WTC11 (cell line): ENCODE results near the gene FRAT1.

Experiments
- ESRRA ChIP-seq: sonication (generic); formaldehyde crosslinking; IDR thresholded peaks from 2 replicates; pipeline ENCODE4 v1.8.1; 2022; ENCODE audit warnings: mild to moderate bottlenecking, missing genetic modification reagents, borderline replicate concordance
- KAT7 ChIP-seq: sonication (generic); formaldehyde crosslinking; IDR thresholded peaks from 2 replicates; pipeline ENCODE4 v1.8.1; 2023; ENCODE audit warnings: missing genetic modification reagents, mild to moderate bottlenecking, borderline replicate concordance
- NR3C1 ChIP-seq: sonication (generic); formaldehyde crosslinking; conservative IDR thresholded peaks from 2 replicates; pipeline ENCODE4 v1.8.1; 2023; ENCODE audit warnings: low read depth, mild to moderate bottlenecking, missing genetic modification reagents
- RORB ChIP-seq: fragments of 250-450 bp; sonication (Bioruptor Pico); IDR thresholded peaks from 2 replicates; pipeline ENCODE4 v1.9.0; 2021; ENCODE audit warnings: mild to moderate bottlenecking
- SP1 ChIP-seq: sonication (generic); formaldehyde crosslinking; conservative IDR thresholded peaks from 2 replicates; pipeline ENCODE4 v1.8.1; 2022; ENCODE audit warnings: missing genetic modification reagents
- TP53 ChIP-seq: sonication (generic); formaldehyde crosslinking; IDR thresholded peaks from 2 replicates; pipeline ENCODE4 v1.8.1; 2023; ENCODE audit warnings: mild to moderate bottlenecking, missing genetic modification reagents
- TF ChIP-seq, protein P1 (sequence below): sonication (generic); formaldehyde crosslinking; IDR thresholded peaks from 2 replicates; pipeline ENCODE4 v1.8.1; 2022; ENCODE audit warnings: low read depth, mild to moderate bottlenecking, moderate library complexity, missing genetic modification reagents, borderline replicate concordance
- TF ChIP-seq, protein P2 (sequence below): fragments of 200-600 bp; IDR thresholded peaks from 2 replicates; pipeline ENCODE4 v1.8.0; 2022; ENCODE audit warnings: antibody characterized with exemption
- TF ChIP-seq, protein P3 (sequence below): sonication (generic); formaldehyde crosslinking; IDR thresholded peaks from 2 replicates; pipeline ENCODE4 v1.8.1; 2023; ENCODE audit warnings: mild to moderate bottlenecking, missing genetic modification reagents
- TF ChIP-seq, protein P4 (sequence below): sonication (generic); formaldehyde crosslinking; IDR thresholded peaks from 2 replicates; pipeline ENCODE4 v1.8.0; 2022; ENCODE audit warnings: mild to moderate bottlenecking, missing genetic modification reagents
- TF ChIP-seq, protein P5 (sequence below): fragments of 250-450 bp; sonication (Bioruptor Pico); IDR thresholded peaks from 2 replicates; pipeline ENCODE4 v2.1.2; 2022; ENCODE audit warnings: mild to moderate bottlenecking, moderate library complexity

DNA sequence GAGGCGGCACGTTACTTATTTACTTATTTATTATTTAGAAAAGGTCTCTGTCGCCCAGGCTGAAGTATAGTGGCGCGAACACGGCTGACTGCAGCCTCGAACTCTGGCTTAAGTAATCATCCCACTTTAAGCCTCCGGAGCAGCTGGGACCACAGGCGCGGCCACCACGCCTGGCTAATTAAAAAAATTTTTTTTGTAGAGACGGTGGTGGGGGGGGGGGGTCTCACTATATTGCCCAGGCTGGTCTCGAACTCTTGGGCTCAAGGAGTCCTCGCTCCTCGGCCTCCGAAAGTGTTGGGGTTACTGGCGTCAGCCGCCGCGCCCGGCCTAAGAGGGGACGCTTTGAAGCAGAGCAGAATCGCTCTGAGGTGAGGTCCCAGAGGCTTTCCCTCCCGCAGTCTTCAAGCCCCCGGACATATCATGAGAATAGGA lies 16.1 kb downstream of the FRAT1 start:
- TF ChIP-seq, protein P1, sequence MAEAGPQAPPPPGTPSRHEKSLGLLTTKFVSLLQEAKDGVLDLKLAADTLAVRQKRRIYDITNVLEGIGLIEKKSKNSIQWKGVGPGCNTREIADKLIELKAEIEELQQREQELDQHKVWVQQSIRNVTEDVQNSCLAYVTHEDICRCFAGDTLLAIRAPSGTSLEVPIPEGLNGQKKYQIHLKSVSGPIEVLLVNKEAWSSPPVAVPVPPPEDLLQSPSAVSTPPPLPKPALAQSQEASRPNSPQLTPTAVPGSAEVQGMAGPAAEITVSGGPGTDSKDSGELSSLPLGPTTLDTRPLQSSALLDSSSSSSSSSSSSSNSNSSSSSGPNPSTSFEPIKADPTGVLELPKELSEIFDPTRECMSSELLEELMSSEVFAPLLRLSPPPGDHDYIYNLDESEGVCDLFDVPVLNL (CRISPR knock-in tag) = no peak
- TF ChIP-seq, protein P2, sequence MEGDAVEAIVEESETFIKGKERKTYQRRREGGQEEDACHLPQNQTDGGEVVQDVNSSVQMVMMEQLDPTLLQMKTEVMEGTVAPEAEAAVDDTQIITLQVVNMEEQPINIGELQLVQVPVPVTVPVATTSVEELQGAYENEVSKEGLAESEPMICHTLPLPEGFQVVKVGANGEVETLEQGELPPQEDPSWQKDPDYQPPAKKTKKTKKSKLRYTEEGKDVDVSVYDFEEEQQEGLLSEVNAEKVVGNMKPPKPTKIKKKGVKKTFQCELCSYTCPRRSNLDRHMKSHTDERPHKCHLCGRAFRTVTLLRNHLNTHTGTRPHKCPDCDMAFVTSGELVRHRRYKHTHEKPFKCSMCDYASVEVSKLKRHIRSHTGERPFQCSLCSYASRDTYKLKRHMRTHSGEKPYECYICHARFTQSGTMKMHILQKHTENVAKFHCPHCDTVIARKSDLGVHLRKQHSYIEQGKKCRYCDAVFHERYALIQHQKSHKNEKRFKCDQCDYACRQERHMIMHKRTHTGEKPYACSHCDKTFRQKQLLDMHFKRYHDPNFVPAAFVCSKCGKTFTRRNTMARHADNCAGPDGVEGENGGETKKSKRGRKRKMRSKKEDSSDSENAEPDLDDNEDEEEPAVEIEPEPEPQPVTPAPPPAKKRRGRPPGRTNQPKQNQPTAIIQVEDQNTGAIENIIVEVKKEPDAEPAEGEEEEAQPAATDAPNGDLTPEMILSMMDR = no peak
- TF ChIP-seq RORB = no peak
- no peak for TF ChIP-seq KAT7
- TF ChIP-seq, protein P3, sequence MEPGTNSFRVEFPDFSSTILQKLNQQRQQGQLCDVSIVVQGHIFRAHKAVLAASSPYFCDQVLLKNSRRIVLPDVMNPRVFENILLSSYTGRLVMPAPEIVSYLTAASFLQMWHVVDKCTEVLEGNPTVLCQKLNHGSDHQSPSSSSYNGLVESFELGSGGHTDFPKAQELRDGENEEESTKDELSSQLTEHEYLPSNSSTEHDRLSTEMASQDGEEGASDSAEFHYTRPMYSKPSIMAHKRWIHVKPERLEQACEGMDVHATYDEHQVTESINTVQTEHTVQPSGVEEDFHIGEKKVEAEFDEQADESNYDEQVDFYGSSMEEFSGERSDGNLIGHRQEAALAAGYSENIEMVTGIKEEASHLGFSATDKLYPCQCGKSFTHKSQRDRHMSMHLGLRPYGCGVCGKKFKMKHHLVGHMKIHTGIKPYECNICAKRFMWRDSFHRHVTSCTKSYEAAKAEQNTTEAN (CRISPR knock-in tag) = no peak
- no peak for TF ChIP-seq ESRRA (CRISPR knock-in tag)
- TF ChIP-seq NR3C1 (CRISPR knock-in tag) = no peak
- TF ChIP-seq, protein P4, sequence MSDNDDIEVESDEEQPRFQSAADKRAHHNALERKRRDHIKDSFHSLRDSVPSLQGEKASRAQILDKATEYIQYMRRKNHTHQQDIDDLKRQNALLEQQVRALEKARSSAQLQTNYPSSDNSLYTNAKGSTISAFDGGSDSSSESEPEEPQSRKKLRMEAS = no peak
- TF ChIP-seq SP1 (CRISPR knock-in tag) = no peak
- TF ChIP-seq TP53 (CRISPR knock-in tag) = no peak
- TF ChIP-seq, protein P5, sequence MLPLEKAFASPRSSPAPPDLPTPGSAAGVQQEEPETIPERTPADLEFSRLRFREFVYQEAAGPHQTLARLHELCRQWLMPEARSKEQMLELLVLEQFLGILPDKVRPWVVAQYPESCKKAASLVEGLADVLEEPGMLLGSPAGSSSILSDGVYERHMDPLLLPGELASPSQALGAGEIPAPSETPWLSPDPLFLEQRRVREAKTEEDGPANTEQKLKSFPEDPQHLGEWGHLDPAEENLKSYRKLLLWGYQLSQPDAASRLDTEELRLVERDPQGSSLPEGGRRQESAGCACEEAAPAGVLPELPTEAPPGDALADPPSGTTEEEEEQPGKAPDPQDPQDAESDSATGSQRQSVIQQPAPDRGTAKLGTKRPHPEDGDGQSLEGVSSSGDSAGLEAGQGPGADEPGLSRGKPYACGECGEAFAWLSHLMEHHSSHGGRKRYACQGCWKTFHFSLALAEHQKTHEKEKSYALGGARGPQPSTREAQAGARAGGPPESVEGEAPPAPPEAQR (CRISPR knock-in tag) = no peak
